DMS114 treated with DMSO at 0.1 percent for 48 hours (cell line): ENCODE data around the gene ZC3H18.

Experiments used
- DNase-seq: peaks from one replicate; lab custom pipeline; 2025; ENCODE audit not compliant: unreplicated experiment; lab: John Stamatoyannopoulos, UW

The ZC3H18 gene

GRCh38 chr16:88636488-88637265 is 66.5 kb downstream of the ZC3H18 start:
- DNase-seq, result no peak

DNA sequence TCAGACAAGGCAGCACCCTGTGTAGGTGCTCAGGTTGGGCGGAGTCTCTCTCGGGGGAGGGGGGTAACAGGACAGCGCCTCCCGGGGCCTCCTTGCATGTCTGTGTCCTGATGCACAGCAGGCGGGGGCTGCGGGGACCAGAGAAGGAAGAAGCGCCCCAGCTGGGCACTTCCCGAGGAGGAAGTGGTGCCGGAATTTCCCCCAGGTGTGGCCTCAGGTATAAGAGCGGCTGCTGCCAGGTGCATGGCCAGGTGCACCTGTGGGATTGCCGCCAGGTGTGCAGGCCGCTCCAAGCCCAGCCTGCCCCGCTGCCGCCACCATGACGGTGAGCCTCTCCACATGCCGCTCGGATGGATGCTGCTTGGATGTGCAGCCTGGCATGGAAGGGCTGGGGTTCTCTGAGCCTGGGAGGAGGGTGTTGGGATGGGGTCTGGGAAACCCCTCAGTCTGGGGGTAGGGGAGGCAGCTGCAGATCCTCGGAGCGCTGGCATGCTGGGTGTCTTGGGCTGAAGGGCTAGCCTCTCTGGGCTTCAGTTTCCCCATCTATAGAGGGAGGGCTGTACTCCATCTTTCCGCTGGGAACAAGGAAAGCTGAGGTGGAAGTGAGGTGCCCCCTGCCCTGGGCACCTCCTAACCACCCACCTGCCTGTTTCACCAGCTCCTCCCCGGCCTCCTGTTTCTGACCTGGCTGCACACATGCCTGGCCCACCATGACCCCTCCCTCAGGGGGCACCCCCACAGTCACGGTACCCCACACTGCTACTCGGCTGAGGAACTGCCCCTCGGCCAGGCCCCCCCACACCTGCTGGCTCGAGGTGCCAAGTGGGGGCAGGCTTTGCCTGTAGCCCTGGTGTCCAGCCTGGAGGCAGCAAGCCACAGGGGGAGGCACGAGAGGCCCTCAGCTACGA is 68.4 kb downstream of the ZC3H18 start, which contains the start of gene IL17C:
Gene IL17C (plus strand): TSS at position 250 of the 908 bp plus-strand sequence. CDS start 70 bp downstream, at position 320.
- DNase-seq, result no peak

DNA sequence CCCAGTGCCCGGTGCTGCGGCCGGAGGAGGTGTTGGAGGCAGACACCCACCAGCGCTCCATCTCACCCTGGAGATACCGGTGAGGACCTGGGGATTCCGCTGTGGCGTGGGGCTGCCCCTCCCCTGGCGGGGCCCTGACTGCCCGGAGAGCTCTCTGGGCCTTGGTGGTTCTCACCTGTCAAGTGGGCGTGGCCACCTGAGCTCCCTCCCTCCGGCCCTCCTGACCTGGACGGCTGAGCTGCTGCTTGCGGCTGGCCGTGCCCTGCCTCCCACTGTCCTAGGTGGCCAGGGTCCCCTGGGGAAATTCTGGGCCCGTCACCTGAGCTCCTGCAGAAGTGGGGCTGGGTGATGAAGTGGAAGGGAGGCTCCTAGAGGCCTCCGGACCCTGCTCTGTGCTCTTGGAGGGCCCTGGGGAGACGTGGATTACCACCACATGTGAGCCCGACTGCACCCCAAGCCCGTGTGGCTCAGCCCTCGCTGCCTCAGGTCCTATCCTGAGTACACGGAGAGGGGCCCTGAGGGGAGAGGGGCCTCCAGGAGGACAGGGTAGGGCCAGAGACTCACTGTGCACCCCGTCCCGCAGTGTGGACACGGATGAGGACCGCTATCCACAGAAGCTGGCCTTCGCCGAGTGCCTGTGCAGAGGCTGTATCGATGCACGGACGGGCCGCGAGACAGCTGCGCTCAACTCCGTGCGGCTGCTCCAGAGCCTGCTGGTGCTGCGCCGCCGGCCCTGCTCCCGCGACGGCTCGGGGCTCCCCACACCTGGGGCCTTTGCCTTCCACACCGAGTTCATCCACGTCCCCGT is 69.2 kb downstream of the ZC3H18 start:
- DNase-seq, result no peak

DNA sequence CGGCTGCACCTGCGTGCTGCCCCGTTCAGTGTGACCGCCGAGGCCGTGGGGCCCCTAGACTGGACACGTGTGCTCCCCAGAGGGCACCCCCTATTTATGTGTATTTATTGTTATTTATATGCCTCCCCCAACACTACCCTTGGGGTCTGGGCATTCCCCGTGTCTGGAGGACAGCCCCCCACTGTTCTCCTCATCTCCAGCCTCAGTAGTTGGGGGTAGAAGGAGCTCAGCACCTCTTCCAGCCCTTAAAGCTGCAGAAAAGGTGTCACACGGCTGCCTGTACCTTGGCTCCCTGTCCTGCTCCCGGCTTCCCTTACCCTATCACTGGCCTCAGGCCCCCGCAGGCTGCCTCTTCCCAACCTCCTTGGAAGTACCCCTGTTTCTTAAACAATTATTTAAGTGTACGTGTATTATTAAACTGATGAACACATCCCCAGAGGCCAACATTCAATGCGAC is 69.9 kb downstream of the ZC3H18 start:
- DNase-seq, result no peak

GRCh38 chr16:88640498-88641247 is 70.5 kb downstream of the ZC3H18 start:
- DNase-seq, result no peak

DNA sequence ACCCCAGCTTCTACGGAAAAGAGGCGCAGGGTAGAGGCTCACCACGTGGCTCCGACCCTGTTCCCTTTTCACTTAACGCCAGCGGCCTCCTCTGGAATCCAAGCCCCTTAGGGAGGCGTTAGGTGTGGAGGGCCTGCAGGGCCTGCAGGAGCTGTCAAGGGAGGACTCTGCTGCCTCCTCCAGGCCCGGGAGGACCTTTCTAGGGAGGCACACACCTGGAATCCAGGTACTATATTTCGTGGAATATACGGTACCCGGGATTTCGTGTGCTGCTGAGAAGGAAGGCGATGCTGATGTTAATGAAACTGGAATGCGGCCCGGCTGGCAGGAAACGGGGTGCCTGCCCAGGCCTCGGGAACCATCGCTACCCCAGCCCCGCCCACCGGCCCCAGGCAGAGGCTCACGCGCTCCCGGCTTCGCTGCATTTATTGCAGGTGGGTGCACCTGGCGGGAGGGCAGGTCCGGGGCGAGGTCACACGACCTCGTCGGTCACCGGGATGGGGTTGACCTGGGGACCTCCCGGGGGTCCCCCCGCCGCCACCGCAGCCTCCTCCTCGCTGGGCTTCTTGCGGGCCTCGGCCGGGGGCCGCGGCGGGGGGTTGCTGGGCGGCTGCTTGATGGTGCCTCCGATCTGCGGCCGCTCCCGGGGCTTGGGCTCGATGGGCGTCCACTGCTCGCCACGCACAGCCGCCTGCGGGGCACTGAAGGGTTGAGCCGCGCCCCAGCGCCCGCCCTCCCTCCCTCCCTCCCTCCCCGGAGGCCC is 72.9 kb downstream of the ZC3H18 start:
- DNase-seq, result no peak

GRCh38 chr16:88643644-88643932 is 73.4 kb downstream of the ZC3H18 start:
- no peak for DNase-seq

DNA sequence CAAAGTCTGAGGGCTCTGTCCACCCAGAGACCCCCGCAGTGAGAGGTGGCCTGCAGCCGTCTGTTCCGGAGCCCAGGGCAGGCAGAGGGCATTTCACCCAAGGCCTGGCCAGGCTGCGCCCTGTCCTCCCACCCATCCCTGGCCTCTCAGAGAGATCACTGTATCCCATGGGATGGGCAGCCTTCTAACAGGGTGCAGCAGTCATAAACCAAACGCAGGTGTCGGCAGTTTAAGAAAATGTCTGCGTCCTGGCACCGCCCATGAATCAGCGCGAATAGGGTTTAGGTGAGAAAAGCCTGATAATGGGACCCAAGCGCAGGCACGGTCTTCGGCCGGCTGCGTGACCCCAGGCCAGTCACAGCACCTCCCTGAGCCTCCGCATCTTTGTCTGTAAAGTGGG is 75.3 kb downstream of the ZC3H18 start:
- DNase-seq, result no peak

GRCh38 chr16:88645941-88646340 is 75.7 kb downstream of the ZC3H18 start:
- no peak for DNase-seq

GRCh38 chr16:88646345-88647034 is 76.3 kb downstream of the ZC3H18 start:
- no peak for DNase-seq

DNA sequence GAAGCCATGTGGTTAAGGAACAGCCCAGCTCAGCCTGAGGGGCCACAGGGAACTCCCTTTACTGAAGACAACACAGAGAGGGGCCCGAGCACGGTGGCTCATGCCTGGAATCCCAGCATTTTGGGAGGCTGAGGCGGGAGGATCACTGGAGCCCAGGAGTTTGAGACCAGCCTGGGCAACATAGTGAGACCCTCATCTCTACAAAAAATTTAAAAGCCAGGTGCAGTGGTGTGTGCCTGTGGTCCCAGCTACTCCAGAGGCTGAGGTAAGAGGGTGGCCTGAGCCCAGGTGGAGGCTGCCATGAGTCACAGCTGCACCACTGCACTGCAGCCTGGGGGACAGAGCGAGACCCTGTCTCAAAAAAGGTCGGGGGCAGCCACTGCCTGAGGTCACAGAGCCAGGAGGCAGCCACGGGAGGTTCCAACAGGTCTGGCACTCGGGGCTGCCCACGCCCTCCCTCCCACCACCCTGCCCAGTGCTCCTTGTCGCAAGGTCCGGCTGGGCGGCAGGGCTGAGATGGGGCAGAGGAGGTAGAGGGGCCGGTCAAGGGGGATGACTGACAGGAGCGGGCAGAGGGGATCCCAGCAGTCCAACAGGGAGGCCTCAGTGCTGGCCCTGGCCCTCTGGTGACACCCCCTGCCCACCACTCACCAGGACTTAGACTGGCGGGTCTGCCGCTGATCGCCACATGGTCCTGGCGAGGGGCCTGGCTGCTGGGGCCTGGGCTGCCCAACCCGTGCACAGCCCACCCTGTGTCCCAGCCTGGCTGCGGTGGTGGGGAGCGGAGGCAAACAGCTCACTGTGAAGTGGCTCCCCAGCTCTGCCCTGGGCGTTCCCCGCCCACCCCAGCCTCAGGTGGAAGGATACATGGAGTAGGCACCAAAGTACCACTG is 77.2 kb downstream of the ZC3H18 start:
- DNase-seq, result no peak

GRCh38 chr16:88649195-88649923 is 79.2 kb downstream of the ZC3H18 start:
- no peak for DNase-seq

DNA sequence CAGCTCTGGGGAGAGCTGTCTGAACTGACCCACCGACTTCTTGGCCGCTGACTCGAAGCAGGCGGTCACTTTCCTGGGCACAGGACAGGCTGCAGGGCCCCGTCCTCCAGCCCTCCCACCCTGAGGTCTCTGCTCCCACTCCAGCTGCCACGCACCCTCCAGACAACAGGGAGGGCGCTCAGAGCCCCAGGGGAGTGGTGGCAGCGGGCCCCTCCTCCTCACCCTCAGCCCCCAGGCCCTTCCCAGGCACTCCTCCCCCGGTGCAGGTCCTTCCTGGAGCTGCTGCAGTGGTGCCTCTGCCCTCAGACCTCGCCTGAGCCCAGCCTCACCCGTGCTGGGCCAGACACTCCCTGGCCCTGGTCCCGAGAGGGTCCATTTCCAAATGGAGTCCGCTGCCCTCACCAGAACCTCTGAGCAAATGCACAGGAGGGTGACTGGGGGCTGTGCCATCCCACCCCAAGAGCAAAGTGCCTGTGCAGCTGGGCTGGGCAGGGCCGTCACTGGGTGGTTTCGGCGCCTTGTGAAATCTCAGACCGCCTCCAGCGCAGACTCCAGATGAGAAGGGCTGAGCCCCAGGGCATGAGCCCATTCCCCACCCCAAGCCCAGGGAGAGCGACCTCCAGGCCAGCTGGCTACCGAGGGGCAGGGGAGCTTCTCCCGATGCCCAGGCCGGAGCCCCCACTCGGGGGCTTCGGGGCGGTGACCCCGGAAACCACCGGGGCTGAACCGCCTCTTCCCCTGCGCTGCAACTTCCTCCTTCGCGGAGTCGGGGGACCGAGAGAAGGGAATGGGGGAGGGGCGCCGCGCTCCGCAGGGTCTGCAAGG is 79.9 kb downstream of the ZC3H18 start:
- DNase-seq, result no peak

DNA sequence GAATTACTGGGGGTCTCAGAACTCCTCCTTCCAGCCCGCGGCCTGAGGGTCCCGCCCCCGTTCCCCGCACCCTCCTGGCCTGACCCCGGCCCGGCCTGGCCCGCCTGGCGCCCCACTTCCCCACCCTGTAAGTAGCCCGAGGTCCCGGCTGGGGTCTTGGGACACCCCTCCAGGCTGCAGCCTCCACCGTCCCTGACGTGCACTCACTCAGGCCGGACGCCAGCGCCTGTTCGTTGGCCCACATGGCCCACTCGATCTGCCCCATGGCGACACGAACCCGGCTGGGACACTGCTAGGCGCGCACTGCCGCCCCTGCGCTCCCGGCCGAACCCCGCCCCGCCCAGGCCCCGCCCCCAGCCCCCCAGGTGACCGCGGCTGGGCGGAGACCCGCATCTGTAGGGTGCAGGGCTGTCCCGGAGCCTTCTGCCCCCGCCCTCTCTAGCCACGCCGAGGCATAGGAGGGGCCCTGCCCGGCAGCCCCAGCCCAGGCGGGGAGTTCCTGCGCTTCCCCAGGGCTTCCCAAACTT is 80.6 kb downstream of the ZC3H18 start, which contains the start of gene CYBA:
Gene CYBA (minus strand): TSS at position 305 of the 527 bp plus-strand sequence. CDS start 40 bp downstream, at position 265.
- no peak for DNase-seq

- DNase-seq, result no peak
Observed at GRCh38 chr16:88651276-88651988, 81.2 kb downstream of the ZC3H18 start.
